IMR-90 (cell line): Measurements from ENCODE around the gene NOL9. TPM values are rescaled to one million over a fixed set of nuclear protein-coding genes. Genes with fewer than 3 reads are reported as not detected.

ENCODE experiments used
- ATAC-seq: fragments of 200-7000 bp; cut with Tn5 transposase; 2 replicates; pipeline ENCODE4 v1.9.1; 2020; ENCODE audit warnings: low read depth, mild to moderate bottlenecking, moderate library complexity
- Bru-seq: library from RNA; stranded (reverse); fragments of 400-500 nt; gene quantifications from one replicate; lab custom pipeline; 2021; lab: Mats Ljungman, UMichigan
- BruChase-seq, 2 experiments: library from RNA; stranded (reverse); fragments of 400-500 nt; gene quantifications; one replicate each; lab custom pipeline; 2021; lab: Mats Ljungman, UMichigan
- BruUV-seq: library from RNA; stranded (reverse); fragments of 400-500 nt; replicated peaks from 2 replicates; lab custom pipeline; 2021; lab: Mats Ljungman, UMichigan
- CTCF ChIA-PET: fragments of 300-600 bp; formaldehyde crosslinking; extraction: SDS; loops from one replicate; lab custom pipeline; 2021; ENCODE audit warnings: antibody characterized with exemption; lab: Yijun Ruan, JAX
- POLR2A ChIA-PET: fragments of 300-600 bp; sonication (Branson Sonifier 250); formaldehyde crosslinking; loops from one replicate; lab custom pipeline; 2022; ENCODE audit warnings: antibody characterized with exemption; ENCODE audit not compliant: unreplicated experiment; lab: Charles Lee
- DNase-seq: peaks from one replicate; pipeline ENCODE4 v3.0.0; 2013
- H2AFZ ChIP-seq: replicated peaks from 2 replicates; pipeline ENCODE3; 2013; ENCODE audit warnings: low read length, mild to moderate bottlenecking; ENCODE audit not compliant: poor library complexity
- H2AK5ac ChIP-seq: 2 replicates; pipeline ENCODE4 v1.6.1; 2013; ENCODE audit warnings: low read depth, low read length, inconsistent platforms
- H2AK9ac ChIP-seq: replicated peaks from 2 replicates; pipeline ENCODE3; 2013; ENCODE audit warnings: mild to moderate bottlenecking, low read depth, low read length, moderate library complexity; ENCODE audit not compliant: poor library complexity
- H2BK120ac ChIP-seq: 2 replicates; pipeline ENCODE4 v1.6.1; 2013; ENCODE audit warnings: low read depth, low read length, inconsistent platforms
- H2BK15ac ChIP-seq: 3 replicates; pipeline ENCODE4 v1.6.1; 2013; ENCODE audit warnings: low read depth, low read length, inconsistent platforms
- H2BK20ac ChIP-seq: 2 replicates; pipeline ENCODE4 v1.6.1; 2013; ENCODE audit warnings: low read depth, mild to moderate bottlenecking, inconsistent platforms, low read length, moderate library complexity
- H2BK5ac ChIP-seq: 2 replicates; pipeline ENCODE4 v1.6.1; 2013; ENCODE audit warnings: mild to moderate bottlenecking, low read depth, low read length, inconsistent platforms; ENCODE audit not compliant: poor library complexity, severe bottlenecking
- H3K14ac ChIP-seq: replicated peaks from 2 replicates; pipeline ENCODE4 v1.6.1; 2013; ENCODE audit warnings: low read depth, low read length, inconsistent platforms
- H3K18ac ChIP-seq: 2 replicates; pipeline ENCODE4 v1.6.1; 2013; ENCODE audit warnings: low read depth, low read length, control low read depth
- H3K23ac ChIP-seq: 2 replicates; pipeline ENCODE4 v1.6.1; 2013; ENCODE audit warnings: low read depth, low read length, inconsistent platforms
- H3K27ac ChIP-seq: 2 replicates; pipeline ENCODE4 v1.5.1; 2013; ENCODE audit warnings: mild to moderate bottlenecking, control low read depth, low read length; ENCODE audit not compliant: insufficient read depth
- H3K27me3 ChIP-seq: 2 replicates; pipeline ENCODE4 v1.6.1; 2013; ENCODE audit warnings: low read length; ENCODE audit not compliant: control insufficient read depth, insufficient read depth
- H3K36me3 ChIP-seq: 2 replicates; pipeline ENCODE4 v1.6.1; 2013; ENCODE audit warnings: low read length, mixed read lengths; ENCODE audit not compliant: control insufficient read depth, insufficient read depth
- H3K4ac ChIP-seq: 2 replicates; pipeline ENCODE4 v1.6.1; 2013; ENCODE audit warnings: low read depth, low read length, inconsistent platforms
- H3K4me1 ChIP-seq: 2 replicates; pipeline ENCODE4 v1.6.1; 2013; ENCODE audit warnings: low read length, mixed read lengths; ENCODE audit not compliant: control insufficient read depth, insufficient read depth
- H3K4me2 ChIP-seq: 2 replicates; pipeline ENCODE4 v1.6.1; 2013; ENCODE audit warnings: low read depth, mild to moderate bottlenecking, control low read depth, low read length, moderate library complexity
- H3K4me3 ChIP-seq: 2 replicates; pipeline ENCODE4 v1.5.1; 2013; ENCODE audit warnings: low read depth, mild to moderate bottlenecking, control low read depth, low read length, moderate library complexity; ENCODE audit not compliant: insufficient read depth
- H3K56ac ChIP-seq: 2 replicates; pipeline ENCODE4 v1.6.1; 2013; ENCODE audit warnings: low read length, inconsistent platforms; ENCODE audit not compliant: insufficient read depth; ENCODE audit errors: extremely low read depth
- H3K79me1 ChIP-seq, 2 experiments: 2 replicates each; pipeline ENCODE4 v1.6.1; 2013; ENCODE audit warnings: low read length in 2 of 2, inconsistent platforms in 1 of 2, low read depth in 1 of 2
- H3K9ac ChIP-seq: 2 replicates; pipeline ENCODE4 v1.6.1; 2013; ENCODE audit warnings: low read depth, low read length, control low read depth
- H3K9me1 ChIP-seq: 2 replicates; pipeline ENCODE4 v1.6.1; 2013; ENCODE audit warnings: low read length, inconsistent platforms; ENCODE audit not compliant: insufficient read depth
- H3K9me3 ChIP-seq: 2 replicates; pipeline ENCODE4 v1.6.1; 2013; ENCODE audit warnings: low read length; ENCODE audit not compliant: control insufficient read depth, insufficient read depth
- H4K20me1 ChIP-seq: 2 replicates; pipeline ENCODE4 v1.6.1; 2013; ENCODE audit warnings: low read length, inconsistent platforms; ENCODE audit not compliant: insufficient read depth
- H4K5ac ChIP-seq: 2 replicates; pipeline ENCODE4 v1.6.1; 2013; ENCODE audit warnings: mild to moderate bottlenecking, low read depth, low read length, control low read depth
- H4K8ac ChIP-seq, 2 experiments: 2 replicates each; pipeline ENCODE4 v1.6.1; 2013; ENCODE audit warnings: low read depth in 2 of 2, low read length in 2 of 2, control low read depth in 1 of 2, inconsistent platforms in 1 of 2
- H4K91ac ChIP-seq: 2 replicates; pipeline ENCODE4 v1.6.1; 2013; ENCODE audit warnings: low read depth, low read length, inconsistent platforms; ENCODE audit not compliant: insufficient read depth
- BHLHE40 ChIP-seq: fragments of 150-350 bp; IDR thresholded peaks from 2 replicates; pipeline ENCODE4 v1.6.1; 2016; ENCODE audit warnings: mild to moderate bottlenecking, low read depth, low read length
- CEBPB ChIP-seq: IDR thresholded peaks from 2 replicates; pipeline ENCODE4 v1.6.1; 2012; ENCODE audit warnings: low read depth, low read length, improper control_type of control experiment
- ELK1 ChIP-seq: fragments of 150-350 bp; IDR thresholded peaks from 2 replicates; pipeline ENCODE4 v1.6.1; 2016; ENCODE audit warnings: low read depth, mild to moderate bottlenecking, low read length, moderate library complexity, borderline replicate concordance
- FOS ChIP-seq: fragments of 150-350 bp; IDR thresholded peaks from 2 replicates; pipeline ENCODE4 v1.6.1; 2016; ENCODE audit warnings: low read depth, low read length
- MAFK ChIP-seq: IDR thresholded peaks from 2 replicates; pipeline ENCODE4 v1.6.1; 2012; ENCODE audit warnings: low read depth, low read length, improper control_type of control experiment
- MXI1 ChIP-seq: IDR thresholded peaks from 2 replicates; pipeline ENCODE4 v1.6.1; 2012; ENCODE audit warnings: low read depth, mild to moderate bottlenecking, low read length, moderate library complexity, borderline replicate concordance
- POLR2A ChIP-seq: IDR thresholded peaks from 2 replicates; pipeline ENCODE4 v1.6.1; 2012; ENCODE audit warnings: mild to moderate bottlenecking, low read depth, low read length
- RAD21 ChIP-seq: IDR thresholded peaks from 2 replicates; pipeline ENCODE4 v1.6.1; 2012; ENCODE audit warnings: low read length, improper control_type of control experiment
- RCOR1 ChIP-seq: IDR thresholded peaks from 2 replicates; pipeline ENCODE4 v1.6.1; 2012; ENCODE audit warnings: mild to moderate bottlenecking, low read length, improper control_type of control experiment; ENCODE audit not compliant: insufficient replicate concordance
- RFX5 ChIP-seq: IDR thresholded peaks from 2 replicates; pipeline ENCODE4 v1.8.0; 2012; ENCODE audit warnings: low read depth, mild to moderate bottlenecking, low read length, moderate library complexity
- WGBS, 2 experiments: methylation state at CpG; one replicate each; pipeline versions ENCODE4 v1.1.5 to v1.1.7; 2013; ENCODE audit warnings: missing lambda C conversion rate in 2 of 2; ENCODE audit not compliant: insufficient read length in 1 of 2; ENCODE audit errors: extremely low coverage in 2 of 2; 5-methylcytosine and 5-hydroxymethylcytosine counted together
- dilution Hi-C: fragments of 300-500 bp; cut with HindIII; formaldehyde crosslinking; loops from one replicate; pipeline ENCODE4 v1.14.3; 2018; ENCODE audit warnings: low sequenced_read_pairs; ENCODE audit not compliant: unreplicated experiment
- in situ Hi-C: fragments of 300-500 bp; cut with MboI; formaldehyde crosslinking; loops from 3 replicates; pipeline ENCODE4 v1.14.3; 2019; ENCODE audit warnings: low sequenced_read_pairs, inconsistent platforms, mixed read lengths
- intact Hi-C: fragments of 100-400 bp; cut with micrococcal nuclease; formaldehyde crosslinking; loops from 2 replicates; pipeline ENCODE4 v1.10.0; 2022
- long read RNA-seq: library from polyadenylated mRNA; unstranded; transcript quantifications from one replicate; pipeline ENCODE4 v2.0.0, GENCODE V29; 2021; ENCODE audit not compliant: unreplicated experiment
- polyA plus RNA-seq, 3 experiments: library from polyadenylated mRNA; depleted of rRNA; stranded (reverse); fragments of >200 nt; gene quantifications; 2 replicates each; pipeline ENCODE4 v1.2.3, GENCODE V29; 2012; ENCODE audit warnings: low replicate concordance in 1 of 3
- total RNA-seq: library from RNA; depleted of rRNA; stranded (reverse); fragments of >200 nt; gene quantifications from 2 replicates; pipeline ENCODE4 v1.2.3, GENCODE V29; 2012; rRNA removed
- TF ChIP-seq, protein P1 (sequence below): conservative IDR thresholded peaks from 2 replicates; pipeline ENCODE4 v1.5.1; 2012; ENCODE audit warnings: mild to moderate bottlenecking, low read depth, low read length, improper control_type of control experiment

Gene NOL9
- total RNA-seq (19.2 and 21.4 TPM in 2 replicates), polyA plus RNA-seq (2012; rRNA removed) (12.4 and 13.0 TPM in 2 replicates), Bru-seq, nascent RNA (percentile 75 among the genes with signal in this experiment), BruChase-seq, experiment 1, labeled RNA remaining after a 6-hour chase (percentile 91 among the genes with signal in this experiment), BruChase-seq, experiment 2, labeled RNA remaining after a 2-hour chase (percentile 83 among the genes with signal in this experiment)
- polyA plus RNA-seq (2012; cell fraction: cytosol; rRNA removed): 4.2 and 5.3 TPM in 2 replicates
- polyA plus RNA-seq (2012; cell fraction: nucleus; rRNA removed; ENCODE audit: low replicate concordance): 7.7 and 27.7 TPM in 2 replicates
- long read RNA-seq, full-length matches to known transcripts: 5 of 12 reads
- long read RNA-seq, partial matches to known transcripts: 0 of 12 reads
- long read RNA-seq, other reads (novel, unspliced or antisense): 7 of 12 reads

DNA sequence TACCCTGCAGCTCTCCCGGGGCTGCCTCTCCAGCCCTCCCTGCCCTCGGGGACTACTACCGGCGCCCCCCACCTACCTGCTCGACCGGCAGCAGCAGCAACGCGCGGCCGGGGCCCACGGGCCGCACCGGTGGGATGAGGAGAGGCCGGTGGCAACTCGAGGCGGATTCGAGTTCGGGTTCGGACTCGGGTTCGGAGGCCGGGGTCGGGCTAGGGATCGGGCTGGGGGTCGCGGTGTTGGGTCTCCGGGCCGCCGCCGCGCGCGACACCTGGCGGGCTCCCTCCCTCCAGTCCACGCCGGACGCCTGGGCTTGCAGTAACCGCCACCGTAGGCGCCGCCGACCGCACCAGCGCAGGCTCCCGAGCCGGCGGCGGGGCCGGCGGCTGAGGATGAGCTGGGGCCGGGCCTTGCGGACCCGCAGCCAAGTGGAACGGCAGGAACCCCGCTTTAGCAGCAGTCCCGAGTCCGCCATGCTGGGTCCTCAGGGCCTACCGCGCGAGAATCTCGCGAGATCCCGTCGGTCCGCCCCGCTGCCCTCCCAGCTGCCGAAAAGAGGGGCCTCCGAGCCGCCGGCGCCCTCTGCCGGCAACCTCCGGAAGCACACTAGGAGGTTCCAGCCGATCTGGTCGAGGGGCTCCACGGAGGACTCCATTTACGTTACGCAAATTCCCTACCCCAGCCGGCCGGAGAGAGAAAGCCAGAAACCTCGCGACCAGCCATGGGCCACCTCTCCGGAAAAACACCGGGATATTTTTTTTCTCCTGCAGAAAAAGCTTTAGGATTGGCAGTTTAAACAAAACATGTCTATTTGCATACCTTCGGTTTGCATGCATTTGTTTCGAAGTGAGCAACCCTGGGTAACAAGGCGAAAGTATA, at the start of gene NOL9:
NOL9 (minus strand) TSS at position 483 of the 876 bp plus-strand sequence; CDS start at position 472, 11 bp downstream.
- Histone ChIP-seq H3K9me3 (no peaks in the 10 kb centered on the region), H3K4me2 (peak within 1 kb of the TSS; percentile 96), H3K23ac (0 out of 2 replicates have a peak within 1 kb of the TSS, but pooled peaks have one; percentile 59), H3K27ac (peak within 1 kb of the TSS; percentile 64; the same call in 1 of the 2 replicates), H2BK20ac (no peak within 1 kb of the TSS), H3K4ac (peak within 1 kb of the TSS; percentile 39; the same call in 1 of the 2 replicates), H2BK15ac (no peak within 1 kb of the TSS), H2BK120ac (0 out of 2 replicates have a peak within 1 kb of the TSS, but pooled peaks have one; percentile 44), H2AK5ac (peak within 1 kb of the TSS; percentile 59), H3K9ac (peak within 1 kb of the TSS; percentile 48), H3K79me1 (peaks cover 14 to 25% of the 10 kb centered on the region in 2 experiments), H3K4me1 (peaks cover 5% of the 10 kb centered on the region), H2AFZ (peak within 1 kb of the TSS; percentile 95), H3K9me1 (peaks cover 4% of the 10 kb centered on the region; the same call in 1 of the 2 replicates), H3K18ac (no peak within 1 kb of the TSS), H3K14ac (peak within 1 kb of the TSS; percentile 44; the same call in 1 of the 2 replicates), H3K4me3 (peak within 1 kb of the TSS; percentile 75), H2BK5ac (peak within 1 kb of the TSS; percentile 56), H4K91ac (peak within 1 kb of the TSS; percentile 41; the same call in 1 of the 2 replicates), H3K56ac (peak within 1 kb of the TSS; percentile 58; the same call in 1 of the 2 replicates), H4K5ac (peak within 1 kb of the TSS; percentile 10), H4K8ac (peak within 1 kb of the TSS; percentile 85 to 88), H2AK9ac (peak within 1 kb of the TSS; percentile 96), H3K27me3 (no peaks in the 10 kb centered on the region), H4K20me1 (0 out of 2 replicates have a peak, but pooled peaks cover 9% of the 10 kb centered on the region), H3K36me3 (peaks cover 6% of the 10 kb centered on the region)
- dilution Hi-C loops: no loop called here
- ChIA-PET POLR2A (no interaction called here), CTCF (interaction anchor here (0.6 to 1.2 kb wide), 7 partner anchors 11 to 1505 kb away, joined by 3 to 7 read pairs (median 4); no protein-coding TSS in a partner anchor)
- intact Hi-C loops: loop anchor here (1.0 kb wide), 1 partner anchor 68 kb away; no protein-coding TSS in a partner anchor
- BruUV-seq: no TSS peak
- in situ Hi-C loops: no loop called here
- peak; percentile 99 for ATAC-seq
- peak; percentile 85 for DNase-seq
- WGBS, 2 experiments: 9% methylated on average over 26 of the region's 87 CpGs; no CpG with 5 or more reads in 1 of the 2 experiments
- TF ChIP-seq RCOR1: no peak
- TF ChIP-seq, protein P1, sequence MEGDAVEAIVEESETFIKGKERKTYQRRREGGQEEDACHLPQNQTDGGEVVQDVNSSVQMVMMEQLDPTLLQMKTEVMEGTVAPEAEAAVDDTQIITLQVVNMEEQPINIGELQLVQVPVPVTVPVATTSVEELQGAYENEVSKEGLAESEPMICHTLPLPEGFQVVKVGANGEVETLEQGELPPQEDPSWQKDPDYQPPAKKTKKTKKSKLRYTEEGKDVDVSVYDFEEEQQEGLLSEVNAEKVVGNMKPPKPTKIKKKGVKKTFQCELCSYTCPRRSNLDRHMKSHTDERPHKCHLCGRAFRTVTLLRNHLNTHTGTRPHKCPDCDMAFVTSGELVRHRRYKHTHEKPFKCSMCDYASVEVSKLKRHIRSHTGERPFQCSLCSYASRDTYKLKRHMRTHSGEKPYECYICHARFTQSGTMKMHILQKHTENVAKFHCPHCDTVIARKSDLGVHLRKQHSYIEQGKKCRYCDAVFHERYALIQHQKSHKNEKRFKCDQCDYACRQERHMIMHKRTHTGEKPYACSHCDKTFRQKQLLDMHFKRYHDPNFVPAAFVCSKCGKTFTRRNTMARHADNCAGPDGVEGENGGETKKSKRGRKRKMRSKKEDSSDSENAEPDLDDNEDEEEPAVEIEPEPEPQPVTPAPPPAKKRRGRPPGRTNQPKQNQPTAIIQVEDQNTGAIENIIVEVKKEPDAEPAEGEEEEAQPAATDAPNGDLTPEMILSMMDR: peak; percentile 92
- TF ChIP-seq MXI1: peak; percentile 77; the same call in 1 of the 2 replicates
- peak; percentile 21; the same call in 1 of the 2 replicates for TF ChIP-seq BHLHE40
- TF ChIP-seq ELK1: no peak
- no peak for TF ChIP-seq FOS
- 0 out of 2 replicates have a peak, but pooled peaks have one; percentile 20 for TF ChIP-seq CEBPB
- no peak for TF ChIP-seq MAFK
- TF ChIP-seq RAD21: peak; percentile 75
- TF ChIP-seq RFX5: no peak
- peak; percentile 80 for TF ChIP-seq POLR2A
